Activated T-cell treated with anti-CD3 and anti-CD28 coated beads, Interleukin-2, amount 50 U/mL, for 1 hour (primary cell): ENCODE measurements around the gene USE1.
"Not testable (repeated sequence)": the region's sequence is repeated elsewhere in the genome, so short reads cannot be mapped to it uniquely, and the experiment has no call there.

ENCODE experiments used
- DNase-seq: peaks from one replicate; pipeline ENCODE4 v3.0.0-alpha.2; 2020

The USE1 gene, protein sequence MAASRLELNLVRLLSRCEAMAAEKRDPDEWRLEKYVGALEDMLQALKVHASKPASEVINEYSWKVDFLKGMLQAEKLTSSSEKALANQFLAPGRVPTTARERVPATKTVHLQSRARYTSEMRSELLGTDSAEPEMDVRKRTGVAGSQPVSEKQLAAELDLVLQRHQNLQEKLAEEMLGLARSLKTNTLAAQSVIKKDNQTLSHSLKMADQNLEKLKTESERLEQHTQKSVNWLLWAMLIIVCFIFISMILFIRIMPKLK

DNA sequence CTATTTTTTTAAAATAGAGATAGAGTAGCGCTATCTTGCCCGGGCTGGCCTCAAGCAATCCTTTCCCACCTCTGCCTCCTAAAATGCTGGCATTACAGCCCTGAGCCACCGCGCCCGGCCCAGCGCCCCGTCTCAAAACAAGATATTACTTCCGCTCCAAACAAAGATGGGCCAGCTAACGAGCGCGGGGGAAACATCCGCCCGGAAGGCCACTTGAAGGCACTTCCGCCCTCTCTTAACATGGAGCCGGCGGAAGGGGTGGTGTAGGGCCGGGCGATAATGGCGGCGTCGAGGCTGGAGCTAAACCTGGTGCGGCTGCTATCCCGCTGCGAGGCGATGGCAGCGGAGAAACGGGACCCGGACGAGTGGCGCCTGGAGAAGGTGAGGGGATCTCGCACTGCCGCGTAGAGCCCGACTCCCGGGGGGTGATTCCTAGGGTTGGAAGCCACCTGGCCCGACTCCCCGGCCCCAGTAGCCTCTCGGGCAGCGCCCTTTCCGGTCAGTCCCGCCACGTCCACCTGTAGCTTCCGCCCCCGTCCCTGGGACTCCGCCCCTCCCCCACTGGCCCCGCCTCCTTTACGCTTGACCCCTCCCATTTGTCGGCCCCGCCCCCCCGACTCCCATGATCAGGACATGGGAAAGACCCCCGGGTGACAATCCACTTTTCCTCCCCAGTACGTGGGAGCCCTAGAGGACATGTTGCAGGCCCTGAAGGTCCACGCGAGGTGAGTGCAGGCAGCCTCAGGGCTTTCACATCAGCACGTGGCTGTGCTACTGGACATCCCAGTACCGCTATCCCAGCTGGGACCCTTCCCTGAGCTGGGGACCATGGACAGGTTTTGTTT is at the start of gene USE1:
Gene USE1 (plus strand): TSS at position 231 of the 845 bp plus-strand sequence. CDS start 49 bp downstream, at position 280.
- peak; percentile 83 for DNase-seq

- DNase-seq: no peak
Measured at GRCh38 chr19:17165715-17166114, 49.4 kb upstream of the USE1 start.

GRCh38 chr19:17170538-17171297 is 44.4 kb upstream of the USE1 start:
- DNase-seq: no peak

DNA sequence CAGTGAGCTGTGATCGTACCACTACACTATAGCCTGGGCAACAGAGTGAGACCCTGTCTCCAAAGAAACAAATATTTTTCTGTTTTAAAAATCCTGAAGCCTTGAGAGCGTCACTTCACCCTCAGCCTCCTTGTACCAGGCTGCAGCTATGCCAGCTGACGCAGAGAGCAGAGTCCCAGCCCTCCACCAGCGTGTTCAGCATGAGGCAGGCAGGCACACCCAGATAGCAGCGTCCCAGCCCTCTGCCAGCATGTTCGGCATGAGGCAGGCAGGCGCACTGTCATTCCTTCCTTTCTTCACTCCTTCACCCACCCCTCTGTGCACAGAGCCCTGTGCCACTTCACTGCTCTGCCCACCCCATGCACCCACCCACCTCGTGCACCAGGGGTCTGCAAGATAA is 43.3 kb upstream of the USE1 start:
- no peak for DNase-seq

- DNase-seq: no peak
Measured at GRCh38 chr19:17172624-17173345, 42.4 kb upstream of the USE1 start.

DNA sequence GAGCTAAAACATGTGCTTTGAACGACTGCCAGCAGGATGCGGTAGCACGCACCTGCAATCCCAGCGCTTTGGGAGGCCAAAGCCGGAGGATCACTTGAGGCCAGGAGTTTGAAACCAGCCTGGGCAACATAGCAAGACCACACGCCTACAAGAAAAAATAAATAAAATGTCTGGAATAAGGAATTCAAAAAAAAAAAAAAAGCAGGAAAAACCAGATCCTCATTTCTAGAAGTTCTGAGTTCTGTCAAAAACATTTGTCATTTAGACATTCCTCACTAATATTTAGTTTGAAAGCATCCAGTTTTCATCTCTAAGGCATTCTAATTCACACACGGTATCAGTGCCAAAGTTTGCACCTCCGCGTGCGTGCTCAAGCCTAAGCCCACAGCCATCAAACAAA is 36.9 kb upstream of the USE1 start:
- no peak for DNase-seq

GRCh38 chr19:17180997-17181702 is 34.0 kb upstream of the USE1 start:
- DNase-seq: no peak

DNA sequence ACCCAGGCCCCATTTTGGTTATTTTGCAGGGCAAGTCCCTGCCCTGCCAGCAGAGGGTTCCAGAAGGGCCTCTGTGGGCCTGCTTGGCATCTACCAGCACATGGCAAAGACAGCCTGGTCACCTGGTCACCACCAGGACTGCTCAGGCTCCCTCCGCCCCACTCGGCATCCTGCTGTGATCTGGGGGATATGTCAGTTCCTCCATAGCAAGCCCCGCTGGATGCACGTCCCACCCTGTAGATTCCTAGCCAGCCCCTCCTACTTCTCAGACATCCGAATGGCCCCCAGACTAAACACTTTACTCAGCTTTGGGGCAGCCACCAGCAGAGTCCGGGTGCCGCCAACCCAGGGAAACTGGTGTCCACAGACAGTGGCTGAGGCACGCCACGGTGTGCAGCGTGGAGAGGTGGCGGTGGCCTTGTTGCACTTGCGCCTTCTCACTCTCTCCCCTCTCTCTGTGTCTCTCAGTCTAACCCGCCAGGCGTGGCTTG is 31.8 kb upstream of the USE1 start:
- DNase-seq: peak; percentile 32

DNA sequence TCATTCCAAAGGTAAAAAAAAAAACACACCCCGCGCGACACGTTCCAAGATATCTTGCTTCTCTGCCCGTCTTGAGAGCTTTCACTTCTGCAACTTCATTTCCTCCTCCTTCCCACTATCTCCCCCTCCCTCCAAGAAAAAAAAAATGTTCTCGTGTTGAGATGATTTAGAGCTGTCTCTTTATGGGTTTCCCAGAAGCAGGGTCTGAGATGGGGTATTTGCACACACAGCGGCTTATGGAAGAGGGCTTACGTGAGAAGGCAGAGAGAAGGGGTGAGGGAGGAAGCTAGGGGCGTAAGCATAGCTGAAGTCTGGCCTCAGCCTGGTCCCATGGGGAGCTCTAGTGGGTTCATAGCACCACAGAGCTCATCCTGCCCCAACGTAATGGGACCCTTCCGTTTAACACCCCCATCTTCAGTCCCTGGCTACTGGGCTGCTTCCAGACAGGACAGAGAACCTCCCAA is 31.3 kb upstream of the USE1 start:
- DNase-seq: peak; percentile 38

DNA sequence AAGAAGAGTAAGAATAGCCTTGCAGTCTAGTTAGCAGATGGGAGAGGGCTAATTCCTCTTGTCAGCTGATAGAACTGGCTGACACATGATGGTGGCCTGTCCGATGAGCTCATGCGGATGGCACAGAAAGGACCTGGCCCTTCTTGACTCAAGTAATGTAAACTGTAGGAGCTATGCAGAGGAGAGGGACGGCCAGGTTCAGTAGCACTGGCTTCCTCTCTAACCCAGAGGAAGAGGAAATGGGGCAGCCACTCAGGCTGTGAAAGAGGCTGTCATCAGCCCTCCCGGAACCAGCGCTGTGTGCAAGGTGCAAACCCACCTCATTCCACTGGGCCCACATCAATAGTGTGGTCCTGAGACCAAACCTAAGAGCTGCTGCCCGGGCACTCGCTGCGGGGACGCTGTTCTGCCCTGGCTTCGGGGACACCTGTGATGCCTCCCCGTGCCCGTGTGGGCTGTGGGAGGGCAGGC is 30.8 kb upstream of the USE1 start:
- peak; percentile 53 for DNase-seq

DNA sequence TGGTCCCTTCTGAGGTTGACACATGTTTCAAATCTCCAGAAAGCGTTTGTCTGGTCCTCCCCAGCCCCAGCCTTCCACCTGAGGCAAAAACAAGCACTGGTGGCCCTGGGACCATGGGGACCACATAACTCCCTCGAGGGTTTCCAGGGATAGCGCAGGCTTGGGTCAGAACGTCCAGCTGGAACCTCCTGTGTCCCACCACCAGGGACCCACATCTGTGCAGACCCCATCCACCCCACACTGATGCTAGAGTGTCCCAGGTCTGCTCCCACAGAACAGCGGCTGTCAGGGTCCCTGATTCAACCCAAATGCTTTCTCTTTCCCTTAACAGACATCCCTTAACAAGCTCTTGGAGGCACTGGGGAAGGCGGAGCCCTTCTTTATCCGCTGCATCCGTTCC is 29.6 kb upstream of the USE1 start:
- DNase-seq: no peak

GRCh38 chr19:17191736-17192135 is 23.4 kb upstream of the USE1 start:
- DNase-seq: not testable (repeated sequence)

GRCh38 chr19:17192751-17193150 is 22.4 kb upstream of the USE1 start:
- DNase-seq: no peak

DNA sequence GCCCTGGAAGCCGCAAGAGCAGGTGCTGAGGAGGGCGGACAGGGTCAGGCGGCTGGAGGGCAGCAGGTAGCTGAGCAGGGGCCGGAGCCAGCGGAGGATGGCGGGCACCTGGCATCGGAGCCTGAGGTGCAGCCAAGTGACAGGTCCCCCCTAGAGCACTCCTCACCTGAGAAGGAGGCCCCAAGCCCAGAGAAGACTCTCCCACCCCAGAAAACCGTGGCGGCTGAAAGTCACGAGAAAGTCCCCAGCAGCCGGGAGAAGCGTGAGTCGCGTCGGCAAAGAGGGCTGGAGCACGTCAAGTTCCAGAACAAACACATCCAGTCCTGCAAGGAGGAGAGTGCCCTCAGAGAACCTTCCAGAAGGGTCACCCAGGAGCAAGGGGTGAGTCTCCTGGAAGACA is 20.5 kb upstream of the USE1 start:
- no peak for DNase-seq

GRCh38 chr19:17195106-17195505 is 20.1 kb upstream of the USE1 start:
- no peak for DNase-seq

GRCh38 chr19:17196610-17197009 is 18.5 kb upstream of the USE1 start:
- DNase-seq: no peak

DNA sequence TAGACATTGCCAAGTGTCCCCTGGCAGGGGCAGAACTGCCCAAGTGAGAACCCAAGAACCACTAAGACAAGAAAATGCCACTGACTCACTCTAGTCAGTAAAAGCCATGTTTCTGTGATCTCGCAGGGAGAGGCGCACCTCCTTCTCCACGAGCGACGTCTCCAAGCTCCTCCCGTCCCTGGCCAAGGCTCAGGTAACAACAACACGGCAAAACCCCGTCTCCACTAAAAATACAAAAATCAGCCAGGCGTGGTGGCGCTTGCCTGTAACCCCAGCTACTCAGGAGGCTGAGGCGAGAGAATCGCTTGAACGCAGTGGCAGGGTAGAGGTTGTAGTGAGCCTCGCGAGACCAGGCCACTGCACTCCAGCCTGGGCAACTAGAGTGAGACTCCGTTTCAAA is 17.5 kb upstream of the USE1 start:
- DNase-seq: no peak

GRCh38 chr19:17200408-17201079 is 14.6 kb upstream of the USE1 start:
- no peak for DNase-seq

DNA sequence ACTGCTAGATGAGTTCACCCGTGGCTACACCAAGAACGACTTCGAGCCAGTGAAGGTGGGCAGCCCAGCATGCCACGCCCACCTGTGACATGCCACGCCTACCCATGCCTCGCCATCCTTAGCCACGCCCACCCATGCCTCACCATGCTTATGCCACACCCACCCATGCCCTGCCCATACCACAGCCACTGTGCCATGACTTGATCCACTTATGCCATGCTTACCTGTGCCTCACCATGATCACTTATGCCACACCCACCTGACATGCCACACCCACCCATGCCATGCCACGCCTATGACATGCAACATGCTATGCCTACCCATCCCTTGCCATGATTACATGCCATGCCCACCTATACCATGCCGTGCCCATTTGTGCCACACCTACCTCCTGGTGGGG is 12.9 kb upstream of the USE1 start:
- no peak for DNase-seq

- DNase-seq: no peak
Measured at GRCh38 chr19:17202713-17203112, 12.4 kb upstream of the USE1 start.
